Keratinocyte (primary cell): ENCODE results near the gene CENPO. TPM values are rescaled to one million over a fixed set of nuclear protein-coding genes. Genes with fewer than 3 reads are reported as not detected.

Source experiments
- DNase-seq: peaks from one replicate; pipeline ENCODE4 v3.0.0-alpha.2; 2011; ENCODE audit warnings: low read depth, missing footprints, low spot score
- FAIRE-seq: peaks from 2 replicates; lab custom pipeline; 2011; peaks lifted over from hg19 to GRCh38; lab: Jason Lieb, UNC
- H2AFZ ChIP-seq: 2 replicates; pipeline ENCODE4 v1.6.0; 2012; ENCODE audit warnings: low read length, control low read depth, inconsistent platforms; ENCODE audit not compliant: control insufficient read depth
- H3K27ac ChIP-seq: 2 replicates; pipeline ENCODE4 v1.5.1; 2011; ENCODE audit warnings: low read length; ENCODE audit not compliant: control insufficient read depth, insufficient read depth
- H3K27me3 ChIP-seq: 3 replicates; pipeline ENCODE4 v1.6.0; 2011; ENCODE audit warnings: low read length; ENCODE audit not compliant: control insufficient read depth, insufficient read depth; ENCODE audit errors: extremely low read depth
- H3K36me3 ChIP-seq, 2 experiments: 2 replicates in 1 of 2; 3 replicates in 1 of 2; pipeline ENCODE4 v1.5.1; 2011; ENCODE audit warnings: low read length in 2 of 2, mild to moderate bottlenecking in 1 of 2; ENCODE audit not compliant: control insufficient read depth in 2 of 2, insufficient read depth in 2 of 2; ENCODE audit errors: extremely low read depth in 1 of 2
- H3K4me1 ChIP-seq: 3 replicates; pipeline ENCODE4 v1.5.1; 2011; ENCODE audit warnings: low read length; ENCODE audit not compliant: control insufficient read depth, insufficient read depth; ENCODE audit errors: extremely low read depth
- H3K4me2 ChIP-seq: 3 replicates; pipeline ENCODE4 v1.6.0; 2011; ENCODE audit warnings: low read depth, low read length; ENCODE audit not compliant: control insufficient read depth, insufficient read depth; ENCODE audit errors: extremely low read depth
- H3K4me3 ChIP-seq, 3 experiments: fragments of 200-600 bp in 1 of 3; sonication (generic) in 1 of 3; 2 replicates in 2 of 3; 3 replicates in 1 of 3; pipeline ENCODE4 v1.5.1; 2011 to 2016; ENCODE audit warnings: low read length in 3 of 3, mild to moderate bottlenecking in 3 of 3, control low read depth in 2 of 3, inconsistent platforms in 1 of 3, low read depth in 1 of 3, mixed read lengths in 1 of 3, mixed run types in 1 of 3, moderate library complexity in 1 of 3; ENCODE audit not compliant: control insufficient read depth in 2 of 3, insufficient read depth in 2 of 3; ENCODE audit errors: extremely low read depth in 1 of 3
- H3K79me2 ChIP-seq: 2 replicates; pipeline ENCODE4 v1.6.0; 2012; ENCODE audit warnings: low read length; ENCODE audit not compliant: control insufficient read depth, insufficient read depth
- H3K9ac ChIP-seq: 3 replicates; pipeline ENCODE4 v1.6.0; 2011; ENCODE audit warnings: low read length; ENCODE audit not compliant: control insufficient read depth, insufficient read depth; ENCODE audit errors: extremely low read depth
- H3K9me1 ChIP-seq: 3 replicates; pipeline ENCODE4 v1.6.0; 2011; ENCODE audit warnings: low read length; ENCODE audit not compliant: control insufficient read depth, insufficient read depth; ENCODE audit errors: extremely low read depth
- H3K9me3 ChIP-seq: 2 replicates; pipeline ENCODE4 v1.5.1; 2012; ENCODE audit warnings: low read depth, low read length; ENCODE audit not compliant: control insufficient read depth
- H4K20me1 ChIP-seq: 3 replicates; pipeline ENCODE4 v1.6.0; 2011; ENCODE audit warnings: low read length; ENCODE audit not compliant: control insufficient read depth, insufficient read depth; ENCODE audit errors: extremely low read depth
- CTCF ChIP-seq, 3 experiments: IDR thresholded peaks in 1 of 3; conservative IDR thresholded peaks in 1 of 3; optimal IDR thresholded peaks in 1 of 3; 2 replicates in 2 of 3; 3 replicates in 1 of 3; pipeline versions ENCODE3 to v1.5.1; 2011; ENCODE audit warnings: low read length in 3 of 3, mild to moderate bottlenecking in 3 of 3, moderate library complexity in 2 of 3, control low read depth in 1 of 3, inconsistent platforms in 1 of 3; ENCODE audit not compliant: insufficient read depth in 2 of 3; ENCODE audit errors: extremely low read depth in 1 of 3
- EZH2 ChIP-seq: IDR thresholded peaks from one replicate; pipeline ENCODE4 v1.6.1; 2012; ENCODE audit warnings: inconsistent platforms, mild to moderate bottlenecking, low read length, moderate library complexity
- dilution Hi-C: fragments of 300-500 bp; cut with MboI; formaldehyde crosslinking; loops from one replicate; pipeline ENCODE4 v1.7.0; 2020; ENCODE audit warnings: low sequenced_read_pairs; ENCODE audit not compliant: extremely low pct_ligation_motif_present
- polyA plus RNA-seq, 5 experiments: library from polyadenylated mRNA; depleted of rRNA in 3 of 5; stranded (reverse) in 3 of 5; stranded (forward) in 1 of 5; unstranded in 1 of 5; fragments of >200 nt; gene quantifications; 1 replicate in 1 of 5; 2 replicates in 3 of 5; 3 replicates in 1 of 5; pipeline versions ENCODE4 v1.2.1 to v1.2.3, GENCODE V29; 2011 to 2012; ENCODE audit warnings: missing spikeins in 2 of 5, low read depth in 1 of 5, low replicate concordance in 1 of 5

The CENPO gene
- polyA plus RNA-seq, 1 donor (not counting 4 experiments of a cell fraction or from before 2014, with no cell fraction given) = 12.1 TPM

- FAIRE-seq = no peak
- Histone ChIP-seq H2AFZ (no peak overlapping the region), H3K79me2 (no peaks in the 10 kb centered on the region), H3K4me1 (no peaks in the 10 kb centered on the region), H3K36me3 (peaks cover 13 to 37% of the 10 kb centered on the region in 2 experiments), H3K9ac (no peak overlapping the region), H3K9me3 (no peaks in the 10 kb centered on the region), H4K20me1 (peaks cover 3% of the 10 kb centered on the region), H3K9me1 (no peaks in the 10 kb centered on the region), H3K27me3 (no peaks in the 10 kb centered on the region), H3K4me2 (no peak overlapping the region), H3K4me3 (no peak overlapping the region), H3K27ac (no peak overlapping the region)
- no peak for DNase-seq
- TF ChIP-seq EZH2 = no peak
- TF ChIP-seq CTCF (optimal IDR thresholded peaks at IDR 0.05 in 1 of 3, IDR thresholded peaks at IDR 0.05 in 1 of 3, conservative IDR thresholded peaks at IDR 0.05 in 1 of 3; ENCODE audit: extremely low read depth in 1 of 3, insufficient read depth in 2 of 3, low read length in 3 of 3) = no peak
- dilution Hi-C loops = no loop called here
These were observed 29.0 kb downstream of the CENPO start for GRCh38 chr2:24822049-24822706.

DNA sequence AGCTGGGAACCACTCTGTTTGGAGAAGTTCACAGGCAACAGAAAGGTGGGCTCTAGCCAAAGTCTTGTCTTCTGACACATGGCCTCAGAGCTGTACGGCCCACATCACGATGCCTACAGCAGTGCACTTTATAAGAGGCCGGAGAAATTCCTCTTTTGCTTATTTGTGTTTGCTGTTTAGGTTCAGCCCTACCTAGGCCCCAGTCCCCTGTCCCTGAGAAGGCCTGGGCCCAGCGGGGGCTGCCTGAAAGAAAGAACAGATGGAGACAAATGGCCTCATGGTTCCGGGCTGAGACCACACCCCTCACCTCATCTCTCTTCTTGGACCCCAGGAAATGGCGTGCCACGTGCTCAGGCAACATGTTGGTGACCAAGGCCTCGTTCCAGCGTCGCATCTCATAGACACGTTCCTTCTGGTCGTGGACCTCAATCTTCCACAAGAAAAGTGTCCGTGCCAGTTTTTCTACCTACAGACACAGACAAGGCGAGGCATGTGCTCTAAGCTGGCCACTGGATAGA lies 30.9 kb downstream of the CENPO start:
- Histone ChIP-seq H3K4me1 (no peaks in the 10 kb centered on the region), H3K27me3 (no peaks in the 10 kb centered on the region), H3K27ac (no peak overlapping the region), H3K36me3 (peaks cover 13 to 34% of the 10 kb centered on the region in 2 experiments), H2AFZ (no peak overlapping the region), H3K9me1 (no peaks in the 10 kb centered on the region), H4K20me1 (peaks cover 3% of the 10 kb centered on the region), H3K9ac (no peak overlapping the region), H3K9me3 (no peaks in the 10 kb centered on the region), H3K4me2 (no peak overlapping the region), H3K4me3 (no peak overlapping the region), H3K79me2 (no peaks in the 10 kb centered on the region)
- dilution Hi-C loops = no loop called here
- FAIRE-seq (no peak), DNase-seq (no peak)
- no peak for TF ChIP-seq EZH2
- no peak for TF ChIP-seq CTCF (optimal IDR thresholded peaks at IDR 0.05 in 1 of 3, IDR thresholded peaks at IDR 0.05 in 1 of 3, conservative IDR thresholded peaks at IDR 0.05 in 1 of 3; ENCODE audit: extremely low read depth in 1 of 3, insufficient read depth in 2 of 3, low read length in 3 of 3)
